SK-N-MC (cell line): ENCODE results near the gene C17orf75.

Experiments
- EZH2 ChIP-seq: fragments of 200-600 bp; sonication (generic); IDR thresholded peaks from one replicate; pipeline ENCODE4 v1.6.1; 2017; ENCODE audit warnings: antibody characterized with exemption
- POLR2AphosphoS5 ChIP-seq: IDR thresholded peaks from 2 replicates; pipeline ENCODE4 v1.6.1; 2012; ENCODE audit warnings: mild to moderate bottlenecking, low read depth, low read length, borderline replicate concordance

DNA sequence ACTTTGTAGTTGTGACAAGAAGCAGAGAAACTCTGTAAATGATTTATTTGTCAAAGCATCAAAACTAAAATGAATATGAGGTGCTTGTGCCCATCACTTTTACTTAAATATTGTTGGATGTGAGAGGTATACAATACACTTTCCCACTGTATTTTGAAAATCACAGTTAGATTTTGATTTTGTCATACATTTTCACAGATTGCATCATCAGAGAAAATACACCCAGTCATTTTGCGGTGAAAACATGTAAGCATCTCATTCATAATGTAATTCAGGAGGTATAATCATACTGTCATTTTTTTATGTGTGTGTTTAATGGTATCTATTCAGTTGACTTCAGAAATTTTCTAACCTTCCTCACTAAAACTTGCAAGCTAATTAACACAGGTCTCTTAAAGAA, 19.3 kb upstream of the C17orf75 start:
- TF ChIP-seq POLR2AphosphoS5 (no peak), EZH2 (no peak)
